Stimulated activated CD8-positive, alpha-beta memory T cell treated with anti-CD3 and anti-CD28 coated beads, Interleukin-12 subunit alpha, Interleukin-12 subunit beta, amount 100 ng/mL, for 24 hours (primary cell): ENCODE data around the gene SART1.

ENCODE experiments used
- DNase-seq: peaks from one replicate; pipeline ENCODE4 v3.0.0-alpha.2; 2020; ENCODE audit errors: extremely low read depth

The SART1 gene

GRCh38 chr11:65961267-65962140, at the start of gene SART1:
TSS of gene SART1 (plus strand) at chr11:65961734. CDS start at chr11:65961781, 47 bp downstream.
- DNase-seq, result peak; percentile 95

- no peak for DNase-seq
Measured at GRCh38 chr11:65912845-65913244, 48.7 kb upstream of the SART1 start.

GRCh38 chr11:65915101-65915820, 46.3 kb upstream of the SART1 start:
- DNase-seq, result no peak

GRCh38 chr11:65915821-65916251, 45.7 kb upstream of the SART1 start:
- DNase-seq, result no peak

- no peak for DNase-seq
Measured at GRCh38 chr11:65916391-65916790, 45.1 kb upstream of the SART1 start.

GRCh38 chr11:65917077-65917433, 44.5 kb upstream of the SART1 start:
- DNase-seq, result no peak

GRCh38 chr11:65917434-65918210, 43.9 kb upstream of the SART1 start:
- DNase-seq, result no peak

GRCh38 chr11:65918211-65919140, 43.1 kb upstream of the SART1 start, which contains the start of gene C11orf68:
TSS of gene C11orf68 (minus strand) at chr11:65919062. CDS start at chr11:65919031, 31 bp downstream.
- peak; percentile 33 for DNase-seq

- DNase-seq, result peak; percentile 99
Measured at GRCh38 chr11:65919141-65919572, 42.4 kb upstream of the SART1 start, which contains the start of gene DRAP1. TSS of gene DRAP1 (plus strand) at chr11:65919426. CDS start at chr11:65919502, 76 bp downstream.

GRCh38 chr11:65919573-65920371, 41.8 kb upstream of the SART1 start:
- no peak for DNase-seq

- DNase-seq, result no peak
Measured at GRCh38 chr11:65920372-65920802, 41.1 kb upstream of the SART1 start.

GRCh38 chr11:65921033-65921555, 40.4 kb upstream of the SART1 start:
- no peak for DNase-seq

GRCh38 chr11:65921876-65922275, 39.7 kb upstream of the SART1 start:
- DNase-seq, result no peak

GRCh38 chr11:65922565-65922964, 39.0 kb upstream of the SART1 start:
- DNase-seq, result no peak

GRCh38 chr11:65925397-65925796, 36.1 kb upstream of the SART1 start:
- no peak for DNase-seq

- peak; percentile 36 for DNase-seq
Measured at GRCh38 chr11:65927904-65928397, 33.6 kb upstream of the SART1 start.

GRCh38 chr11:65928667-65929066, 32.9 kb upstream of the SART1 start:
- DNase-seq, result no peak

GRCh38 chr11:65931773-65932557, 29.6 kb upstream of the SART1 start:
- DNase-seq, result no peak

- no peak for DNase-seq
Measured at GRCh38 chr11:65932558-65932919, 29.0 kb upstream of the SART1 start.
